H1 (cell line): ENCODE measurements around the gene C1D. TPM values are rescaled to one million over a fixed set of nuclear protein-coding genes. Genes with fewer than 3 reads are reported as not detected.

Source experiments
- CTCF ChIA-PET: fragments of 300-600 bp; sonication (Branson Sonifier 250); formaldehyde crosslinking; loops from one replicate; lab custom pipeline; 2021; ENCODE audit not compliant: partially characterized antibody; lab: Charles Lee
- POLR2A ChIA-PET: fragments of 300-600 bp; sonication (Branson Sonifier 250); formaldehyde crosslinking; loops from one replicate; lab custom pipeline; 2021; ENCODE audit warnings: inconsistent platforms; ENCODE audit not compliant: partially characterized antibody; lab: Charles Lee
- DNase-seq, 2 experiments: peaks; one replicate each; pipeline versions ENCODE4 v3.0.0 to v3.0.0-alpha.2; 2010 to 2022; ENCODE audit warnings: low spot score in 2 of 2, low read depth in 1 of 2, mixed read lengths in 1 of 2
- FAIRE-seq: peaks from 2 replicates; lab custom pipeline; 2011; peaks lifted over from hg19 to GRCh38; lab: Jason Lieb, UNC
- H2AFZ ChIP-seq: 2 replicates; pipeline ENCODE4 v1.8.1; 2012; ENCODE audit warnings: low read length, inconsistent platforms
- H2AK5ac ChIP-seq: 2 replicates; pipeline ENCODE4 v1.6.1; 2013; ENCODE audit warnings: low read depth, low read length
- H2BK120ac ChIP-seq: replicated peaks from 2 replicates; pipeline ENCODE3; 2013; ENCODE audit warnings: low read depth, low read length, inconsistent platforms
- H2BK12ac ChIP-seq: 2 replicates; pipeline ENCODE4 v1.6.1; 2013; ENCODE audit warnings: low read depth, low read length
- H2BK15ac ChIP-seq: 2 replicates; pipeline ENCODE4 v1.6.1; 2013; ENCODE audit warnings: low read length
- H2BK20ac ChIP-seq: 2 replicates; pipeline ENCODE4 v1.6.1; 2013; ENCODE audit warnings: low read length
- H2BK5ac ChIP-seq: 2 replicates; pipeline ENCODE4 v1.6.1; 2013; ENCODE audit warnings: low read depth, low read length
- H3K14ac ChIP-seq: 2 replicates; pipeline ENCODE4 v1.6.1; 2013; ENCODE audit warnings: inconsistent platforms; ENCODE audit not compliant: insufficient read length
- H3K18ac ChIP-seq: 2 replicates; pipeline ENCODE4 v1.6.1; 2013; ENCODE audit warnings: low read length; ENCODE audit errors: extremely low read depth
- H3K23ac ChIP-seq: 2 replicates; pipeline ENCODE4 v1.6.1; 2013; ENCODE audit warnings: inconsistent platforms; ENCODE audit not compliant: insufficient read length
- H3K23me2 ChIP-seq: 2 replicates; pipeline ENCODE4 v1.6.1; 2013; ENCODE audit warnings: low read depth, low read length
- H3K27ac ChIP-seq: 2 replicates; pipeline ENCODE4 v1.6.1; 2011; ENCODE audit warnings: low read depth, low read length, inconsistent platforms
- H3K27me3 ChIP-seq, 4 experiments: replicated peaks in 1 of 4; 1 replicate in 1 of 4; 2 replicates in 3 of 4; pipeline versions ENCODE4 v1.6.1 to v1.8.1; 2011 to 2013; ENCODE audit warnings: low read length in 3 of 4, mild to moderate bottlenecking in 3 of 4, inconsistent platforms in 2 of 4, mixed read lengths in 2 of 4, moderate library complexity in 1 of 4; ENCODE audit not compliant: control insufficient read depth in 3 of 4, insufficient read depth in 3 of 4; ENCODE audit errors: extremely low read depth in 1 of 4
- H3K36me3 ChIP-seq, 4 experiments: 2 replicates each; pipeline versions ENCODE4 v1.6.1 to v1.8.1; 2011 to 2013; ENCODE audit warnings: mild to moderate bottlenecking in 4 of 4, low read length in 3 of 4, moderate library complexity in 2 of 4, control low read depth in 1 of 4, inconsistent platforms in 1 of 4; ENCODE audit not compliant: insufficient read depth in 4 of 4, control insufficient read depth in 2 of 4
- H3K4ac ChIP-seq: replicated peaks from 2 replicates; pipeline ENCODE3; 2013; ENCODE audit warnings: low read length, low read depth, mixed read lengths, inconsistent platforms; ENCODE audit not compliant: insufficient read length
- H3K4me1 ChIP-seq, 4 experiments: replicated peaks in 1 of 4; 1 replicate in 1 of 4; 2 replicates in 3 of 4; pipeline versions ENCODE4 v1.6.1 to v1.8.1; 2011 to 2013; ENCODE audit warnings: low read length in 3 of 4, inconsistent platforms in 2 of 4, mixed read lengths in 1 of 4; ENCODE audit not compliant: insufficient read depth in 4 of 4, control insufficient read depth in 3 of 4
- H3K4me2 ChIP-seq, 2 experiments: 2 replicates each; pipeline versions ENCODE4 v1.6.1 to v1.8.1; 2011 to 2013; ENCODE audit warnings: low read depth in 2 of 2, low read length in 2 of 2, control low read depth in 1 of 2, inconsistent platforms in 1 of 2, mild to moderate bottlenecking in 1 of 2; ENCODE audit not compliant: insufficient read depth in 1 of 2
- H3K4me3 ChIP-seq, 4 experiments: fragments of 200-600, 300-600 bp in 1 of 4; sonication (generic), shearing (Covaris generic), sonication (Bioruptor Twin) in 1 of 4; 2 replicates each; pipeline versions ENCODE4 v1.5.1 to v1.8.1; 2011 to 2016; ENCODE audit warnings: low read length in 4 of 4, low read depth in 3 of 4, control low read depth in 2 of 4, inconsistent platforms in 2 of 4, mild to moderate bottlenecking in 2 of 4, mixed read lengths in 1 of 4, moderate library complexity in 1 of 4; ENCODE audit not compliant: insufficient read depth in 2 of 4; ENCODE audit errors: extremely low read depth in 1 of 4
- H3K56ac ChIP-seq: replicated peaks from 2 replicates; pipeline ENCODE3; 2013; ENCODE audit warnings: low read depth, mild to moderate bottlenecking, mixed read lengths, low read length, inconsistent platforms; ENCODE audit not compliant: insufficient read length
- H3K79me1 ChIP-seq: 2 replicates; pipeline ENCODE4 v1.6.1; 2013; ENCODE audit warnings: low read depth, low read length, control low read depth
- H3K79me2 ChIP-seq, 2 experiments: 2 replicates each; pipeline versions ENCODE4 v1.6.1 to v1.8.1; 2012 to 2013; ENCODE audit warnings: low read length in 2 of 2, mild to moderate bottlenecking in 2 of 2, inconsistent platforms in 1 of 2; ENCODE audit not compliant: insufficient read depth in 2 of 2, control insufficient read depth in 1 of 2
- H3K9ac ChIP-seq, 4 experiments: replicated peaks in 1 of 4; 1 replicate in 1 of 4; 2 replicates in 3 of 4; pipeline versions ENCODE4 v1.6.1 to v1.8.1; 2011 to 2013; ENCODE audit warnings: low read depth in 3 of 4, low read length in 3 of 4, control low read depth in 2 of 4, mild to moderate bottlenecking in 2 of 4, moderate library complexity in 2 of 4, inconsistent platforms in 1 of 4; ENCODE audit errors: extremely low read depth in 1 of 4
- H3K9me3 ChIP-seq, 2 experiments: 2 replicates each; pipeline versions ENCODE4 v1.6.1 to v1.8.1; 2012 to 2013; ENCODE audit warnings: mild to moderate bottlenecking in 2 of 2, moderate library complexity in 2 of 2, control low read depth in 1 of 2, inconsistent platforms in 1 of 2, low read depth in 1 of 2, low read length in 1 of 2, mixed read lengths in 1 of 2; ENCODE audit not compliant: insufficient read depth in 2 of 2
- H4K20me1 ChIP-seq, 2 experiments: replicated peaks in 1 of 2; 2 replicates each; pipeline versions ENCODE3 to v1.8.1; 2011 to 2013; ENCODE audit warnings: inconsistent platforms in 2 of 2, low read length in 2 of 2, mild to moderate bottlenecking in 1 of 2; ENCODE audit not compliant: insufficient read depth in 2 of 2, control insufficient read depth in 1 of 2
- H4K5ac ChIP-seq: 2 replicates; pipeline ENCODE4 v1.6.1; 2013; ENCODE audit warnings: low read length, low read depth, mixed read lengths, inconsistent platforms; ENCODE audit not compliant: insufficient read length
- H4K8ac ChIP-seq: 2 replicates; pipeline ENCODE4 v1.8.0; 2013; ENCODE audit warnings: mild to moderate bottlenecking, moderate library complexity, low read length, inconsistent platforms; ENCODE audit not compliant: insufficient read depth; ENCODE audit errors: extremely low read depth
- H4K91ac ChIP-seq: replicated peaks from 2 replicates; pipeline ENCODE3; 2013; ENCODE audit warnings: low read length, mixed read lengths, inconsistent platforms; ENCODE audit not compliant: insufficient read length
- ATF2 ChIP-seq: IDR thresholded peaks from 2 replicates; pipeline ENCODE4 v1.6.1; 2012; ENCODE audit warnings: low read length, inconsistent platforms
- WGBS, 2 experiments: shearing (Covaris generic) in 1 of 2; methylation state at CpG; one replicate each; pipeline versions ENCODE4 v1.1.6 to v1.1.7; 2013 to 2015; ENCODE audit warnings: low lambda C conversion rate in 2 of 2, mixed read lengths in 2 of 2, inconsistent platforms in 1 of 2, low coverage in 1 of 2, missing lambda C conversion rate in 1 of 2; ENCODE audit not compliant: insufficient replicate concordance in 2 of 2, insufficient coverage in 1 of 2, insufficient read length in 1 of 2; ENCODE audit errors: extremely low coverage in 1 of 2, missing lambda C conversion rate in 1 of 2; 5-methylcytosine and 5-hydroxymethylcytosine counted together
- polyA plus RNA-seq, 7 experiments: library from polyadenylated mRNA; depleted of rRNA in 3 of 7; stranded (reverse) in 5 of 7; unstranded in 2 of 7; fragments of >200 nt in 5 of 7; fragments of 200-250 nt in 2 of 7; gene quantifications; 1 replicate in 5 of 7; 2 replicates in 1 of 7; 4 replicates in 1 of 7; pipeline versions ENCODE4 v1.2.1 to v1.2.3, GENCODE V29; 2011 to 2013; ENCODE audit warnings: missing spikeins in 2 of 7, mixed read lengths in 2 of 7
- total RNA-seq: library from RNA; stranded (reverse); fragmentation: NEBNext Ultra II Directional; extraction: Animal tissue kit (Norgen Biotek cat#: 25700); gene quantifications from 2 replicates; pipeline ENCODE4 v1.2.1, GENCODE V29; 2021

The C1D gene
- total and polyA plus RNA-seq, 2 of the 8 experiments (the other 6 are each of a cell fraction or from before 2014, with no cell fraction given): 17.5 to 24.1 TPM

DNA sequence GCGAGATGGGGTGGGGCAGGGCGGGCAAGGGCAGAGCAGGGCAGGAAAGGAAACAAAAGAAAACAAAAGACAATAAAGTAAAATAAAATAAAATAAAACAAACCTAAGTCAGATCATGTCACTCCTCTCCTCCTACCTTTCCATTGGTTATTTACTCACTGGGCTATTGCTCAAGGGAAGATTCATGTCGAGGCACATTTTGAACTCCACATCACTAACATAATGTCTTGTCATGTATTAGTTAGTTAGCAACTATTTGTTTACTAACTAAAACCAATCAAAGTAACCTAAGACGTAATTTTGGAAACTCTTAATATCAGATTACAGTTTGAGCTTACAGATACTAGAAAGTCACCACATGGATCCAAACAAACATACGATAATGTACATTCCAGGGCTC is 2.2 kb downstream of the C1D start:
- Histone ChIP-seq H2BK15ac (no peak overlapping the region), H3K4me3 (no peak overlapping the region), H3K27ac (no peak overlapping the region), H4K91ac (no peak overlapping the region), H3K14ac (no peak overlapping the region), H2BK5ac (no peak overlapping the region), H2AK5ac (no peak overlapping the region), H4K5ac (no peak overlapping the region), H3K79me2 (peaks cover 17 to 70% of the 10 kb centered on the region in 2 experiments), H3K36me3 (no peaks in the 10 kb centered on the region), H3K4me1 (no peaks in the 10 kb centered on the region), H3K18ac (no peak overlapping the region), H3K4me2 (no peak overlapping the region), H3K23ac (no peak overlapping the region), H2BK12ac (no peak overlapping the region), H3K9ac (no peak overlapping the region), H3K9me3 (no peaks in the 10 kb centered on the region), H2BK20ac (no peak overlapping the region), H4K8ac (no peak overlapping the region), H3K56ac (no peak overlapping the region), H3K23me2 (no peaks in the 10 kb centered on the region), H2BK120ac (no peak overlapping the region), H4K20me1 (peaks cover 0 to 11% of the 10 kb centered on the region in 2 experiments), H3K4ac (no peak overlapping the region), H3K79me1 (peaks cover 2% of the 10 kb centered on the region; the same call in 1 of the 2 replicates), H3K27me3 (no peaks in the 10 kb centered on the region), H2AFZ (no peak overlapping the region)
- TF ChIP-seq ATF2: no peak
- DNase-seq (no peak), FAIRE-seq (no peak)
- ChIA-PET POLR2A (interaction anchor here (0.7 kb wide), 1 partner anchor 1528 kb away, joined by 4 read pairs; no protein-coding TSS in a partner anchor), CTCF (no interaction called here)
- WGBS, 2 experiments: 82% methylated on average over 4 of the region's 5 CpGs; no CpG with 5 or more reads in 1 of the 2 experiments
